ENCODE results near the gene PLEKHA8. TPM values are rescaled to one million over a fixed set of nuclear protein-coding genes. Genes with fewer than 3 reads are reported as not detected.

The PLEKHA8 gene
- total and polyA plus RNA-seq, 2 of the 8 experiments (the other 6 are each of a cell fraction or from before 2014, with no cell fraction given) = 10.7 to 44.0 TPM

GRCh38 chr7:30142710-30143109 is 114.5 kb downstream of the PLEKHA8 start (continued):
- TF ChIP-seq KDM5A (IDR thresholded peaks at IDR 0.05; ENCODE audit: low read length) = no peak
- no peak for TF ChIP-seq BRCA1 (IDR thresholded peaks at IDR 0.05; ENCODE audit: low read depth, low read length)
- TF ChIP-seq TCF12 (IDR thresholded peaks at IDR 0.05; ENCODE audit: low read depth, low read length) = no peak
- TF ChIP-seq E2F6 (IDR thresholded peaks at IDR 0.05) = no peak
- TF ChIP-seq TAF1 (IDR thresholded peaks at IDR 0.05; ENCODE audit: low read depth, low read length) = no peak
